BJ (cell line): ENCODE data around the gene RECK. TPM values are rescaled to one million over a fixed set of nuclear protein-coding genes. Genes with fewer than 3 reads are reported as not detected.

ENCODE experiments used
- CTCF ChIA-PET: fragments of 350-600 bp; formaldehyde crosslinking; extraction: SDS; loops from one replicate; lab custom pipeline; 2021; ENCODE audit warnings: antibody characterized with exemption, inconsistent platforms; lab: Yijun Ruan, JAX
- POLR2A ChIA-PET: fragments of 300-600 bp; sonication (Branson Sonifier 250); formaldehyde crosslinking; extraction: SDS; loops from one replicate; lab custom pipeline; 2021; ENCODE audit warnings: antibody characterized with exemption; lab: Charles Lee
- DNase-seq: peaks from one replicate; pipeline ENCODE4 v3.0.0-alpha.2; 2011; ENCODE audit warnings: low read depth
- H3K27me3 ChIP-seq: 2 replicates; pipeline ENCODE4 v1.6.0; 2011; ENCODE audit warnings: low read length; ENCODE audit not compliant: control insufficient read depth, insufficient read depth
- H3K36me3 ChIP-seq: 2 replicates; pipeline ENCODE4 v1.5.1; 2011; ENCODE audit warnings: low read length; ENCODE audit not compliant: control insufficient read depth, insufficient read depth
- H3K4me3 ChIP-seq: 2 replicates; pipeline ENCODE4 v1.5.1; 2011; ENCODE audit warnings: low read depth, mild to moderate bottlenecking, control low read depth, low read length
- CTCF ChIP-seq: IDR thresholded peaks from 2 replicates; pipeline ENCODE4 v1.5.1; 2011; ENCODE audit warnings: low read depth, mild to moderate bottlenecking, control low read depth, inconsistent platforms, low read length, moderate library complexity; ENCODE audit not compliant: insufficient read depth
- polyA plus RNA-seq: library from polyadenylated mRNA; depleted of rRNA; stranded (reverse); fragments of >200 nt; gene quantifications from 2 replicates; pipeline ENCODE4 v1.2.3, GENCODE V29; 2011

The RECK gene
- polyA plus RNA-seq, 1 experiment: 59.8 TPM

GRCh38 chr9:36118201-36118600, 81.5 kb downstream of the RECK start:
- H3K36me3 ChIP-seq: peaks cover 21% of the 10 kb centered on the region
- no peaks in the 10 kb centered on the region for H3K27me3 ChIP-seq
- ChIA-PET POLR2A (no interaction called here), CTCF (interaction anchor here (1.0 to 2.2 kb wide), 3 partner anchors 48 to 110 kb away, joined by 3 to 8 read pairs (median 3); no protein-coding TSS in a partner anchor)
- H3K4me3 ChIP-seq: no peak overlapping the region
- no peak for TF ChIP-seq CTCF
- DNase-seq: no peak

GRCh38 chr9:36118706-36119105, 82.0 kb downstream of the RECK start:
- ChIA-PET CTCF (interaction anchor here (0.6 to 2.2 kb wide), 4 partner anchors 31 to 110 kb away, joined by 3 to 8 read pairs (median 3); no protein-coding TSS in a partner anchor), POLR2A (no interaction called here)
- peaks cover 21% of the 10 kb centered on the region for H3K36me3 ChIP-seq
- no peak for TF ChIP-seq CTCF
- H3K4me3 ChIP-seq: no peak overlapping the region
- DNase-seq: no peak
- H3K27me3 ChIP-seq: no peaks in the 10 kb centered on the region

DNA sequence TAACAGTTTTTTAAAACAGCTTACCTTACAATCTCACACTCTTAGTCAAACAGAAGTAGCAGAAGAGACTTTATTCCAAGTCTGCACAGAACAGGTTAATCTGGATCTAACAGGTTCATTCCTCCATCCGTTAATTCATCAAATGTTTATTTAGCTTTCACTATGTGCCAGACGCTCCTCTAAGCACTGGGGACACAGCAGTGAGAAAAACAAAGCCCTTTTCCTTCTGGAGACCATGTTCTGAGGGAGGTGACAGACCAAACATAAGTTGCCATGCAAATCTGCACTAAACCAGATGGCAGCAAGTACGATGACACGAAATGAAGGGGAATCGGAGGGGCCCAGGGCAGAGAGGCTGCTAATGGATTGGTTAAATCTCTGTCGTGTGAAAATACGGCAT, 82.8 kb downstream of the RECK start:
- Histone ChIP-seq H3K36me3 (peaks cover 21% of the 10 kb centered on the region), H3K27me3 (no peaks in the 10 kb centered on the region), H3K4me3 (no peak overlapping the region)
- no peak for DNase-seq
- ChIA-PET POLR2A (no interaction called here), CTCF (interaction anchor here (0.6 to 1.1 kb wide), 3 partner anchors 31 to 111 kb away, joined by 3 read pairs; no protein-coding TSS in a partner anchor)
- TF ChIP-seq CTCF: no peak

- Histone ChIP-seq H3K4me3 (no peak overlapping the region), H3K36me3 (peaks cover 26% of the 10 kb centered on the region), H3K27me3 (no peaks in the 10 kb centered on the region)
- no peak for TF ChIP-seq CTCF
- CTCF ChIA-PET: no interaction called here
- POLR2A ChIA-PET: no interaction called here
- no peak for DNase-seq
These were observed 84.0 kb downstream of the RECK start for GRCh38 chr9:36120705-36121104.

GRCh38 chr9:36121971-36122370, 85.3 kb downstream of the RECK start:
- DNase-seq: no peak
- Histone ChIP-seq H3K36me3 (peaks cover 26% of the 10 kb centered on the region), H3K27me3 (no peaks in the 10 kb centered on the region), H3K4me3 (no peak overlapping the region)
- ChIA-PET POLR2A (no interaction called here), CTCF (interaction anchor here (1.4 kb wide), 1 partner anchor 45 kb away, joined by 4 read pairs; no protein-coding TSS in a partner anchor)
- TF ChIP-seq CTCF: no peak
